Endothelial cell of umbilical vein (primary cell): Measurements from ENCODE around the gene LDLRAD2. TPM values are rescaled to one million over a fixed set of nuclear protein-coding genes. Genes with fewer than 3 reads are reported as not detected.

Experiments used
- BruUV-seq: library from RNA; stranded (reverse); fragments of 400-500 nt; replicated peaks from 2 replicates; lab custom pipeline; 2021; lab: Mats Ljungman, UMichigan
- CTCF ChIA-PET: fragments of 300-600, 350-600 bp; sonication (Branson Sonifier 250); formaldehyde crosslinking; loops from one replicate; lab custom pipeline; 2021; ENCODE audit warnings: antibody characterized with exemption, inconsistent platforms; lab: Charles Lee
- POLR2A ChIA-PET: fragments of 300-600, 350-600 bp; sonication (Branson Sonifier 250); formaldehyde crosslinking; loops from one replicate; lab custom pipeline; 2021; ENCODE audit warnings: antibody characterized with exemption, inconsistent platforms; lab: Charles Lee
- DNase-seq: peaks from one replicate; pipeline ENCODE4 v3.0.0-alpha.2; 2011; ENCODE audit warnings: low read depth, low spot score
- FAIRE-seq: peaks from 2 replicates; lab custom pipeline; 2011; peaks lifted over from hg19 to GRCh38; lab: Jason Lieb, UNC
- H2AFZ ChIP-seq: 2 replicates; pipeline ENCODE4 v1.6.0; 2012; ENCODE audit warnings: low read depth, low read length, control low read depth, inconsistent platforms
- H3K27ac ChIP-seq: 2 replicates; pipeline ENCODE4 v1.5.1; 2011; ENCODE audit warnings: low read depth, mild to moderate bottlenecking, control low read depth, low read length, moderate library complexity; ENCODE audit not compliant: insufficient read depth
- H3K27me3 ChIP-seq, 2 experiments: 2 replicates each; pipeline versions ENCODE4 v1.6.0 to v1.6.1; 2011; ENCODE audit warnings: low read length in 2 of 2, mixed read lengths in 1 of 2; ENCODE audit not compliant: control insufficient read depth in 2 of 2, insufficient read depth in 2 of 2
- H3K36me3 ChIP-seq, 2 experiments: 2 replicates in 1 of 2; 3 replicates in 1 of 2; pipeline ENCODE4 v1.5.1; 2011; ENCODE audit warnings: low read length in 2 of 2, mild to moderate bottlenecking in 1 of 2, moderate library complexity in 1 of 2; ENCODE audit not compliant: control insufficient read depth in 2 of 2, insufficient read depth in 2 of 2; ENCODE audit errors: extremely low read depth in 1 of 2
- H3K4me1 ChIP-seq: 3 replicates; pipeline ENCODE4 v1.5.1; 2011; ENCODE audit warnings: mild to moderate bottlenecking, low read length; ENCODE audit not compliant: control insufficient read depth, insufficient read depth; ENCODE audit errors: extremely low read depth
- H3K4me2 ChIP-seq: 2 replicates; pipeline ENCODE4 v1.6.1; 2011; ENCODE audit warnings: low read length, control low read depth, mixed read lengths; ENCODE audit not compliant: insufficient read depth
- H3K4me3 ChIP-seq, 3 experiments: fragments of 200-600 bp in 1 of 3; sonication (generic), shearing (Covaris generic) in 1 of 3; replicated peaks in 1 of 3; 2 replicates each; pipeline ENCODE4 v1.5.1; 2011 to 2016; ENCODE audit warnings: control low read depth in 3 of 3, low read length in 3 of 3, mild to moderate bottlenecking in 2 of 3, inconsistent platforms in 1 of 3, low read depth in 1 of 3, moderate library complexity in 1 of 3; ENCODE audit not compliant: insufficient read depth in 1 of 3
- H3K79me2 ChIP-seq: 2 replicates; pipeline ENCODE4 v1.6.0; 2012; ENCODE audit warnings: low read length, inconsistent platforms; ENCODE audit not compliant: control insufficient read depth, insufficient read depth
- H3K9ac ChIP-seq: replicated peaks from 2 replicates; pipeline ENCODE3; 2011; ENCODE audit warnings: low read length, control low read depth; ENCODE audit not compliant: insufficient read depth; ENCODE audit errors: extremely low read depth
- H3K9me1 ChIP-seq: replicated peaks from 3 replicates; pipeline ENCODE4 v1.6.0; 2011; ENCODE audit warnings: mild to moderate bottlenecking, low read length; ENCODE audit not compliant: control insufficient read depth, insufficient read depth; ENCODE audit errors: extremely low read depth
- H3K9me3 ChIP-seq: replicated peaks from 2 replicates; pipeline ENCODE4 v1.5.1; 2012; ENCODE audit warnings: low read length, inconsistent platforms; ENCODE audit not compliant: control insufficient read depth, insufficient read depth
- H4K20me1 ChIP-seq: replicated peaks from 2 replicates; pipeline ENCODE3; 2011; ENCODE audit warnings: mild to moderate bottlenecking, low read length; ENCODE audit not compliant: control insufficient read depth, insufficient read depth; ENCODE audit errors: extremely low read depth
- EZH2 ChIP-seq: IDR thresholded peaks from 2 replicates; pipeline ENCODE4 v1.6.1; 2012; ENCODE audit warnings: borderline replicate concordance, low read depth, mild to moderate bottlenecking, moderate library complexity, low read length, inconsistent platforms; ENCODE audit not compliant: severe bottlenecking
- FOS ChIP-seq: IDR thresholded peaks from 2 replicates; pipeline ENCODE4 v1.6.1; 2011; ENCODE audit warnings: mild to moderate bottlenecking, low read length, moderate library complexity, borderline replicate concordance; ENCODE audit not compliant: insufficient read depth
- GATA2 ChIP-seq: IDR thresholded peaks from 2 replicates; pipeline ENCODE4 v1.7.0; 2011; ENCODE audit warnings: low read depth, mild to moderate bottlenecking, moderate library complexity, mixed read lengths, low read length; ENCODE audit not compliant: insufficient read length, insufficient read depth
- JUN ChIP-seq: IDR thresholded peaks from 2 replicates; pipeline ENCODE4 v1.6.1; 2011; ENCODE audit warnings: borderline replicate concordance, low read depth; ENCODE audit not compliant: insufficient read length, insufficient read depth
- MYC ChIP-seq: IDR thresholded peaks from one replicate; pipeline ENCODE4 v1.6.1; 2011; ENCODE audit warnings: mild to moderate bottlenecking, low read depth, low read length
- POLR2A ChIP-seq: IDR thresholded peaks from 2 replicates; pipeline ENCODE4 v1.6.1; 2012; ENCODE audit warnings: low read depth, mild to moderate bottlenecking, control low read depth, low read length
- POLR2AphosphoS5 ChIP-seq: IDR thresholded peaks from 2 replicates; pipeline ENCODE4 v1.6.1; 2012; ENCODE audit warnings: low read depth, mild to moderate bottlenecking, control low read depth, low read length, moderate library complexity; ENCODE audit not compliant: insufficient read depth
- dilution Hi-C: fragments of 300-500 bp; cut with MboI; formaldehyde crosslinking; loops from one replicate; pipeline ENCODE4 v1.15.0; 2019; ENCODE audit warnings: low sequenced_read_pairs; ENCODE audit not compliant: extremely low pct_ligation_motif_present
- intact Hi-C: fragments of 100-400 bp; cut with micrococcal nuclease; formaldehyde crosslinking; loops from one replicate; pipeline ENCODE4 v1.10.0; 2022
- polyA plus RNA-seq, 4 experiments: library from polyadenylated mRNA; depleted of rRNA in 3 of 4; stranded (reverse) in 3 of 4; unstranded in 1 of 4; fragments of >200 nt; gene quantifications; 2 replicates each; pipeline versions ENCODE4 v1.2.1 to v1.2.3, GENCODE V29; 2011 to 2012; ENCODE audit warnings: missing spikeins in 1 of 4
- total RNA-seq: library from RNA; stranded (reverse); gene quantifications from 2 replicates; pipeline ENCODE4 v1.2.3, GENCODE V29; 2021
- TF ChIP-seq, protein P1 (sequence below), 2 donors: IDR thresholded peaks; 1 replicate in 1 of 2; 2 replicates in 1 of 2; pipeline ENCODE4 v1.5.1; 2011; ENCODE audit warnings: low read length in 2 of 2, mild to moderate bottlenecking in 2 of 2, moderate library complexity in 2 of 2, control low read depth in 1 of 2, inconsistent platforms in 1 of 2, low read depth in 1 of 2; ENCODE audit not compliant: insufficient read depth in 1 of 2; ENCODE audit errors: extremely low read depth in 1 of 2
- TF ChIP-seq, protein P2 (sequence below): IDR thresholded peaks from 2 replicates; pipeline ENCODE4 v1.6.1; 2011; ENCODE audit not compliant: insufficient read depth, insufficient read length

LDLRAD2 gene
- total and polyA plus RNA-seq, 2 donors (not counting 3 experiments of a cell fraction or from before 2014, with no cell fraction given), result 0.44 TPM; not detected in 1

- no peak for DNase-seq
- ChIA-PET POLR2A (interaction anchor here (0.7 kb wide), 1 partner anchor 14 kb away, joined by 3 read pairs; no protein-coding TSS in a partner anchor), CTCF (no interaction called here)
- Histone ChIP-seq H3K4me2 (no peak overlapping the region), H2AFZ (no peak overlapping the region), H3K9me3 (no peaks in the 10 kb centered on the region), H3K9ac (no peak overlapping the region), H3K27me3 (no peaks in the 10 kb centered on the region), H3K9me1 (no peaks in the 10 kb centered on the region), H3K4me1 (peaks cover 7% of the 10 kb centered on the region), H4K20me1 (no peaks in the 10 kb centered on the region), H3K4me3 (no peak overlapping the region), H3K36me3 (peaks cover 75 to 88% of the 10 kb centered on the region in 2 experiments), H3K27ac (no peak overlapping the region), H3K79me2 (peaks cover 75% of the 10 kb centered on the region)
- TF ChIP-seq FOS (no peak), GATA2 (no peak), JUN (no peak), POLR2AphosphoS5 (no peak), EZH2 (no peak), POLR2A (no peak), MYC (no peak)
- TF ChIP-seq, protein P1, sequence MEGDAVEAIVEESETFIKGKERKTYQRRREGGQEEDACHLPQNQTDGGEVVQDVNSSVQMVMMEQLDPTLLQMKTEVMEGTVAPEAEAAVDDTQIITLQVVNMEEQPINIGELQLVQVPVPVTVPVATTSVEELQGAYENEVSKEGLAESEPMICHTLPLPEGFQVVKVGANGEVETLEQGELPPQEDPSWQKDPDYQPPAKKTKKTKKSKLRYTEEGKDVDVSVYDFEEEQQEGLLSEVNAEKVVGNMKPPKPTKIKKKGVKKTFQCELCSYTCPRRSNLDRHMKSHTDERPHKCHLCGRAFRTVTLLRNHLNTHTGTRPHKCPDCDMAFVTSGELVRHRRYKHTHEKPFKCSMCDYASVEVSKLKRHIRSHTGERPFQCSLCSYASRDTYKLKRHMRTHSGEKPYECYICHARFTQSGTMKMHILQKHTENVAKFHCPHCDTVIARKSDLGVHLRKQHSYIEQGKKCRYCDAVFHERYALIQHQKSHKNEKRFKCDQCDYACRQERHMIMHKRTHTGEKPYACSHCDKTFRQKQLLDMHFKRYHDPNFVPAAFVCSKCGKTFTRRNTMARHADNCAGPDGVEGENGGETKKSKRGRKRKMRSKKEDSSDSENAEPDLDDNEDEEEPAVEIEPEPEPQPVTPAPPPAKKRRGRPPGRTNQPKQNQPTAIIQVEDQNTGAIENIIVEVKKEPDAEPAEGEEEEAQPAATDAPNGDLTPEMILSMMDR (IDR thresholded peaks at IDR 0.05; ENCODE audit: extremely low read depth in 1 of 2, insufficient read depth in 1 of 2, low read depth in 1 of 2, low read length in 2 of 2), result no peak
- TF ChIP-seq, protein P2, sequence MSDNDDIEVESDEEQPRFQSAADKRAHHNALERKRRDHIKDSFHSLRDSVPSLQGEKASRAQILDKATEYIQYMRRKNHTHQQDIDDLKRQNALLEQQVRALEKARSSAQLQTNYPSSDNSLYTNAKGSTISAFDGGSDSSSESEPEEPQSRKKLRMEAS, result no peak
- FAIRE-seq, result no peak
- dilution Hi-C loops, result no loop called here
- intact Hi-C loops, result no loop called here
- BruUV-seq, result no TSS peak
These were observed 59.9 kb downstream of the LDLRAD2 start for GRCh38 chr1:21871943-21872342.
